ENCODE data around the gene DDX51. TPM values are rescaled to one million over a fixed set of nuclear protein-coding genes. Genes with fewer than 3 reads are reported as not detected.

The DDX51 gene
- total and polyA plus RNA-seq, 2 of the 13 experiments (the other 11 are each of a cell fraction or from before 2014, with no cell fraction given): 10.1 TPM

DNA sequence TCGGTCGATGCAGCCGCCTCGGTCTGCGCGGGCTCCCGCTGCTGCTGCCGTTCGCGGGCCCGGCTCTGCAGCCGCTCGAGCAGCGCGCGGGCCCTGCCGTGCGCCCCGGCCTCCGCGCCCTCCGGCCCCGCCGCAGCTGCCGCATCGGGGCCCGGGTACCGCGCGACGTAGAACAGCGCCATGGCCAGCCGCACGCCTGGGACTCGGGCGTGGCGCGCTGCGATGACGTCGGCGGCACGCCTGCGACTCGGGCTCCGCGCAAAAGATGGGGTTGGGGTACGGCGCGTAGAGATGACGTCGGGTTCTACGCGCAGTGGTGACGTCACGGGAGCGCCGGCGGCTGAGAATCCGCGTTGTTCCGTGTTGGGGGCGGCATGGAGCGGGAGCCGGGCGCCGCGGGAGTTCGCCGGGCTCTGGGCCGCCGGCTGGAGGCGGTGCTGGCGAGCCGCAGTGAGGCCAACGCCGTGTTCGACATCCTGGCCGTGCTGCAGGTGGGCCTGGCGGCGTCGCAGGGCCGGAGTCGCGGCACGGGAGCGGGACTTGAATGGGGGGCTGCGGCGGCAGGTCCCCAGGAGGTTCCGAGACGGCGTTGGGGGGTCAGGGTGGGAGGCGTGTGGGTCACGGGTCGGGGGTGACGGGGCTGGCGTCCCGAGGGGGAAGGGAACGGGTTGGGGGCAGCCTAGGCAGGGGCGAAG, at the start of gene DDX51, which contains the start of gene NOC4L (continued):
- TF ChIP-seq, protein P1, sequence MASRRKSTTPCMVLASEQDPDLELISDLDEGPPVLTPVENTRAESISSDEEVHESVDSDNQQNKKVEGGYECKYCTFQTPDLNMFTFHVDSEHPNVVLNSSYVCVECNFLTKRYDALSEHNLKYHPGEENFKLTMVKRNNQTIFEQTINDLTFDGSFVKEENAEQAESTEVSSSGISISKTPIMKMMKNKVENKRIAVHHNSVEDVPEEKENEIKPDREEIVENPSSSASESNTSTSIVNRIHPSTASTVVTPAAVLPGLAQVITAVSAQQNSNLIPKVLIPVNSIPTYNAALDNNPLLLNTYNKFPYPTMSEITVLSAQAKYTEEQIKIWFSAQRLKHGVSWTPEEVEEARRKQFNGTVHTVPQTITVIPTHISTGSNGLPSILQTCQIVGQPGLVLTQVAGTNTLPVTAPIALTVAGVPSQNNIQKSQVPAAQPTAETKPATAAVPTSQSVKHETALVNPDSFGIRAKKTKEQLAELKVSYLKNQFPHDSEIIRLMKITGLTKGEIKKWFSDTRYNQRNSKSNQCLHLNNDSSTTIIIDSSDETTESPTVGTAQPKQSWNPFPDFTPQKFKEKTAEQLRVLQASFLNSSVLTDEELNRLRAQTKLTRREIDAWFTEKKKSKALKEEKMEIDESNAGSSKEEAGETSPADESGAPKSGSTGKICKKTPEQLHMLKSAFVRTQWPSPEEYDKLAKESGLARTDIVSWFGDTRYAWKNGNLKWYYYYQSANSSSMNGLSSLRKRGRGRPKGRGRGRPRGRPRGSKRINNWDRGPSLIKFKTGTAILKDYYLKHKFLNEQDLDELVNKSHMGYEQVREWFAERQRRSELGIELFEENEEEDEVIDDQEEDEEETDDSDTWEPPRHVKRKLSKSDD (CRISPR knock-in tag; IDR thresholded peaks at IDR 0.05; ENCODE audit: low read depth): peak; percentile 100
- no peak for TF ChIP-seq NONO (IDR thresholded peaks at IDR 0.05)
- TF ChIP-seq NONO (CRISPR knock-in tag; conservative IDR thresholded peaks at IDR 0.05): peak; percentile 96
- no peak for TF ChIP-seq ZBTB40 (IDR thresholded peaks at IDR 0.05)
- peak; percentile 82 for TF ChIP-seq ZBTB40 (CRISPR knock-in tag; IDR thresholded peaks at IDR 0.05)
- no peak for TF ChIP-seq ZBTB8A (CRISPR knock-in tag; IDR thresholded peaks at IDR 0.05; ENCODE audit: borderline replicate concordance, low read depth)
- no peak for TF ChIP-seq ZNF124 (CRISPR knock-in tag; IDR thresholded peaks at IDR 0.05)
- peak; percentile 56 for TF ChIP-seq HINFP (CRISPR knock-in tag; IDR thresholded peaks at IDR 0.05; ENCODE audit: low read depth)
- TF ChIP-seq RAD21 (CRISPR knock-in tag; IDR thresholded peaks at IDR 0.05): peak; percentile 26
- no peak for TF ChIP-seq KAT2B (IDR thresholded peaks at IDR 0.05; ENCODE audit: borderline replicate concordance, low read depth, low read length)
- no peak for TF ChIP-seq LCORL (IDR thresholded peaks at IDR 0.05)
- no peak for TF ChIP-seq LCORL (CRISPR knock-in tag; IDR thresholded peaks at IDR 0.05)
- TF ChIP-seq, protein P2, sequence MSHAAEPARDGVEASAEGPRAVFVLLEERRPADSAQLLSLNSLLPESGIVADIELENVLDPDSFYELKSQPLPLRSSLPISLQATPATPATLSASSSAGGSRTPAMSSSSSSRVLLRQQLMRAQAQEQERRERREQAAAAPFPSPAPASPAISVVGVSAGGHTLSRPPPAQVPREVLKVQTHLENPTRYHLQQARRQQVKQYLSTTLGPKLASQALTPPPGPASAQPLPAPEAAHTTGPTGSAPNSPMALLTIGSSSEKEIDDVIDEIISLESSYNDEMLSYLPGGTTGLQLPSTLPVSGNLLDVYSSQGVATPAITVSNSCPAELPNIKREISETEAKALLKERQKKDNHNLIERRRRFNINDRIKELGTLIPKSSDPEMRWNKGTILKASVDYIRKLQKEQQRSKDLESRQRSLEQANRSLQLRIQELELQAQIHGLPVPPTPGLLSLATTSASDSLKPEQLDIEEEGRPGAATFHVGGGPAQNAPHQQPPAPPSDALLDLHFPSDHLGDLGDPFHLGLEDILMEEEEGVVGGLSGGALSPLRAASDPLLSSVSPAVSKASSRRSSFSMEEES (CRISPR knock-in tag; IDR thresholded peaks at IDR 0.05): 0 out of 2 replicates have a peak, but pooled peaks have one; percentile 51
